Parathyroid adenoma (tissue), 2 donors: ENCODE measurements around the gene ITGAL.
"Not testable (repeated sequence)": the region's sequence is repeated elsewhere in the genome, so short reads cannot be mapped to it uniquely, and the experiment has no call there.

ENCODE experiments used
- H2AFZ ChIP-seq: fragments of 300-600 bp; sonication (generic); one replicate; pipeline ENCODE4 v1.7.0; 2017; ENCODE audit warnings: antibody characterized with exemption, mild to moderate bottlenecking
- H3K27ac ChIP-seq: fragments of 300-600 bp; sonication (generic); one replicate; pipeline ENCODE4 v1.7.0; 2017
- H3K27me3 ChIP-seq: fragments of 300-600 bp; sonication (generic); one replicate; pipeline ENCODE4 v1.7.0; 2017; ENCODE audit warnings: low read length; ENCODE audit not compliant: control insufficient read depth, insufficient read depth
- H3K36me3 ChIP-seq: fragments of 300-600 bp; sonication (generic); one replicate; pipeline ENCODE4 v1.7.0; 2017; ENCODE audit warnings: low read length; ENCODE audit not compliant: control insufficient read depth, insufficient read depth
- H3K4me1 ChIP-seq: fragments of 300-600 bp; sonication (generic); one replicate; pipeline ENCODE4 v1.7.0; 2017; ENCODE audit warnings: control low read depth
- H3K4me2 ChIP-seq: fragments of 300-600 bp; sonication (generic); one replicate; pipeline ENCODE4 v1.7.0; 2017; ENCODE audit warnings: low read length
- H3K4me3 ChIP-seq: fragments of 300-600 bp; sonication (generic); one replicate; pipeline ENCODE4 v1.7.0; 2017; ENCODE audit warnings: low read depth, low read length
- H3K79me2 ChIP-seq: fragments of 300-600 bp; sonication (generic); one replicate; pipeline ENCODE4 v1.7.0; 2017; ENCODE audit warnings: control low read depth
- H3K9ac ChIP-seq: fragments of 300-600 bp; sonication (generic); one replicate; pipeline ENCODE4 v1.7.0; 2017; ENCODE audit warnings: mild to moderate bottlenecking
- H3K9me3 ChIP-seq: fragments of 300-600 bp; sonication (generic); one replicate; pipeline ENCODE4 v1.7.0; 2017; ENCODE audit warnings: low read length; ENCODE audit not compliant: control insufficient read depth
- TF ChIP-seq, protein P1 (sequence below): fragments of 300-600 bp; sonication (generic); IDR thresholded peaks from one replicate; pipeline ENCODE4 v1.7.0; 2017; ENCODE audit warnings: antibody characterized with exemption, mild to moderate bottlenecking
- donor health status: primary hyperparathyroidism.

The ITGAL gene

DNA sequence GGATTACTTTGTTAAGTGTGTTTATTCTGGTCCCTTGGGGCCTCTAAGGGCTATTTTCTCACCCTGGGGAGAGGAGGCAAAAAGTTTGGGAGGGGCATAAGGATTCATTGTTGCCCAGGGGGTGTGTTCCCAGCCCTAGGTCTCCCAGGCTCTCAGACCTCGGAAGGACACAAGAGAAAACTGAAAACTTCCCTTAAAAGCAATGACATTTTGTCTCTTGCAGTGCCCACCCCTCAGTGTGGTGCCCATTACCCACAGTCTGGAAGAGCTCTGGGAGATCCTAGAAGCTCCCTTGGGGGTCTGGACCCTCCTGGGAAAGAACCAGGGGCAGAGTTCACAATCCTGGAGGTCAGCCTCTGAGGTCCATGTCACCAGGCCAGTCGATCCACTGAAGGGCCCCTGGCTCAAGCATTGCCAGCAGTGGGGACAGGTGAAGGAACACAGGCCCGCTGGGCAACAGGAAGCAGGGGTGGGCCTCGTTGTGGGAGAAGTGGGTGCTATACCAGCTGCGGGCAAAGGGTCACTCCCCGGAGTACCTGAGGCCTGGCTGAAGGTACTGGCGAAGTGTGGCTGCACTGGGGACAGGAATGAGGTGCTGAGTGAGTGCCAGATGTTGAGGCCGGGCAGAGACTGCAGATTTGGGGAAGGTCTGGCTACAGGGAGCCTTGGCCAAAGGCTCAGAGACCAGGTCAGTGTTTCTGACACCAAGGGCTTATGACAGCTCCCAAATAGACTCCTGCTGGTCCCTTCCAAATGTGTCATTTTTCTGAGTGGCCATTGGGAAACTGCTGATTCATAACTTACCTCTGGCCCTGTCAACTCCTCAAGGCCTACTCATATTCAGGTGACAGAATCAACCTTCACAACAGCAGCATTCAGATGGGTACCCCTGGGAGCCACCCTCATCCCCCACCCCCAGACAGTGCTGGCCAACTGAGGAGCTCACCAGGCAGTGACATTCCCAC, 66.7 kb downstream of the ITGAL start:
- no peak overlapping the region for H2AFZ ChIP-seq
- no peak overlapping the region for H3K4me2 ChIP-seq
- H3K79me2 ChIP-seq = peaks cover 19% of the 10 kb centered on the region
- H3K27ac ChIP-seq = no peak overlapping the region
- H3K27me3 ChIP-seq = no peaks in the 10 kb centered on the region
- no peaks in the 10 kb centered on the region for H3K36me3 ChIP-seq
- H3K4me3 ChIP-seq = no peak overlapping the region
- no peak overlapping the region for H3K9ac ChIP-seq
- H3K4me1 ChIP-seq = peaks cover 8% of the 10 kb centered on the region
- H3K9me3 ChIP-seq = no peaks in the 10 kb centered on the region
- TF ChIP-seq, protein P1, sequence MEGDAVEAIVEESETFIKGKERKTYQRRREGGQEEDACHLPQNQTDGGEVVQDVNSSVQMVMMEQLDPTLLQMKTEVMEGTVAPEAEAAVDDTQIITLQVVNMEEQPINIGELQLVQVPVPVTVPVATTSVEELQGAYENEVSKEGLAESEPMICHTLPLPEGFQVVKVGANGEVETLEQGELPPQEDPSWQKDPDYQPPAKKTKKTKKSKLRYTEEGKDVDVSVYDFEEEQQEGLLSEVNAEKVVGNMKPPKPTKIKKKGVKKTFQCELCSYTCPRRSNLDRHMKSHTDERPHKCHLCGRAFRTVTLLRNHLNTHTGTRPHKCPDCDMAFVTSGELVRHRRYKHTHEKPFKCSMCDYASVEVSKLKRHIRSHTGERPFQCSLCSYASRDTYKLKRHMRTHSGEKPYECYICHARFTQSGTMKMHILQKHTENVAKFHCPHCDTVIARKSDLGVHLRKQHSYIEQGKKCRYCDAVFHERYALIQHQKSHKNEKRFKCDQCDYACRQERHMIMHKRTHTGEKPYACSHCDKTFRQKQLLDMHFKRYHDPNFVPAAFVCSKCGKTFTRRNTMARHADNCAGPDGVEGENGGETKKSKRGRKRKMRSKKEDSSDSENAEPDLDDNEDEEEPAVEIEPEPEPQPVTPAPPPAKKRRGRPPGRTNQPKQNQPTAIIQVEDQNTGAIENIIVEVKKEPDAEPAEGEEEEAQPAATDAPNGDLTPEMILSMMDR = no peak

DNA sequence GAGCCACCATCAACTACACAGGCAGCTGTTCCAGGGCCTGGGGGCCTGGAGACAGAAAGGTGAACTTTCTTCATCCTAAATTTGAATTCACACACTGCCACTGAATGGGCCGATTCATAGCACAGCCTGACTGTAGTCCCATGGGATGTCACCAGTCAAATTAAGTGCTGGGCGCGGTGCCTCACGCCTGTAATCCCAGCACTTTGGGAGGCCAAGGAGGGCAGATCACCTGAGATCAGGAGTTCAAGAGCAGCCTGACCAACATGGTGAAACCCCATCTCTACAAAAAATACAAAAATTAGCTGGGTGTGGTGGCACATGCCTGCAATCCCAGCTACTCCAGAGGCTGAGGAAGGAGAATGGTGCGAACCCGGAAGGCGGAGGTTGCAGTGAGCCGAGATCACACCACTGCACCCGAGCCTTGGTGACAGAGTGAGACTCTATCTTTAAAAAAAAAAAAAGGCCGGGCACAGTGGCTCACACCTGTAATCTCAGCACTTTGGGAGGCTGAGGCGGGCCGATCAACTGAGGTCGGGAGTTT, 67.5 kb downstream of the ITGAL start:
- H3K4me1 ChIP-seq, H2AFZ ChIP-seq, H3K4me3 ChIP-seq, H3K36me3 ChIP-seq, H3K27ac ChIP-seq, H3K9ac ChIP-seq, H3K9me3 ChIP-seq, H3K4me2 ChIP-seq, H3K27me3 ChIP-seq: not testable (repeated sequence)
- peaks cover 21% of the 10 kb centered on the region for H3K79me2 ChIP-seq

DNA sequence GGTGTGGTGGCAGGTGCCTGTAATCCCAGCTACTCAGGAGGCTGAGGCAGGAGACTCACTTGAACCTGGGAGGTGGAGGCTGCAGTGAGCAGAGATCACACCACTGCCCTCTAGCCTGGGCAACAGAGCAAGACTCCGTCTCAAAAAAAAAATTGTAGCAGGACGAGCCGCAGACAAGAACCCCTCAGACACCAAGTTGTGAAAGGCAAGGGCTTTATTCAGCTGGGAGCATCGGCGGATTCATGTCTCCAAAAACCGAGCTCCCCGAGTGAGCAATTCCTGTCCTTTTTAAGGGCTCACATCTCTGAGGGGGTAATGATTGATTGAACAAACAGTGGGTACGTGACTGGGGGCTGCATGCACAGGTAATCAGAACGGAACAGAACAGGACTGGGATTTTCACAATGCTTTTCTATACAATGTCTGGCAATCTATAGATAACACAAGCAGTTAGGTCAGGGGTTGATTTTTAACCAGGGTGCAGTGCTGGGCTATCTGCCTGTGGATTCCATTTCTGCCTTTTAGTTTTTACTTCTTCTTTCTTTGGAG, 68.4 kb downstream of the ITGAL start:
- H3K27me3 ChIP-seq, H3K27ac ChIP-seq, H3K9me3 ChIP-seq, H3K4me3 ChIP-seq, H3K4me2 ChIP-seq, H3K9ac ChIP-seq, H2AFZ ChIP-seq, H3K4me1 ChIP-seq, H3K36me3 ChIP-seq: not testable (repeated sequence)
- peaks cover 21% of the 10 kb centered on the region for H3K79me2 ChIP-seq

DNA sequence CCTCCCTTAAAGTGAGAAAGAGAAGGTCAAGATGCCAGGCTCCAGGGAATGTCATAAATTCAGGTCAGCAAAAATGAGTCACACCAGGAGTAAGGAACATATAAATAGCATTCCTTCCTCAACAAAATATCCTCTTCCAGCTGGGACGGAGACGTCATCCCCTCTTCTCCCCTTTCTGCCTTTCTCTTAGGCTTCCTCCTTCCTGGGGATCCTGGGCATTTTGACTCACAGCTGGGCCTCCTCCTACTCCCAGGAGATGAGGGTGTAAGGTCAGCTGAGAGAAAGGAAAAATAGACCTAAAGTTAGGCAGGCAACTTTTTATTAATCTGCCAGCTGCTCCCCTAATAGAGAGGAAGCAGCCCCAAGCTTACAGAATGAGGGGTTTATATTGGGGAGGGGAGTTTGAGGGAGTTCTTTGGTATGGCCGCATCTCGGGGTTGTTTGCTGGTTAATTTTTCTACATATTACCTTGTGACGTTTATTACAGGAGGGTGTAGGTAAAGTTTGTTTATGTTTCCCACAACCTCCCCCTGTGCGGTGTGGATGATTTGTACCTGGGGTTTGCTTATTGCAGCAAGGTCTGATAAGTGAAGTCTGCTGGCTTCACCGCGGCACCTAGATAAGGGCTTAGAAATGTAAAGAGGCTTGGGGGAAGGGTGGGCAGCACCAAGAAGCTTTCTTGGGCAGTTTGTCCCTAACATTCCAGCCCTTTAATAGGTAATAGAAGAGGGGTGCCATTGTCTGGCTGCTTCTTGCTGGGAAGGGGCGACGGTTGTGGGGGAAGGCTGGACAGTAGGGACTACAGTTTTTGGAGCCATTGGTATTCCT, 69.2 kb downstream of the ITGAL start:
- Histone ChIP-seq H3K9me3 (no peaks in the 10 kb centered on the region), H2AFZ (no peak overlapping the region), H3K27ac (no peak overlapping the region), H3K9ac (no peak overlapping the region), H3K4me3 (no peak overlapping the region), H3K36me3 (no peaks in the 10 kb centered on the region), H3K4me2 (no peak overlapping the region), H3K79me2 (peaks cover 26% of the 10 kb centered on the region), H3K4me1 (no peaks in the 10 kb centered on the region), H3K27me3 (no peaks in the 10 kb centered on the region)
- TF ChIP-seq, protein P1 = no peak

DNA sequence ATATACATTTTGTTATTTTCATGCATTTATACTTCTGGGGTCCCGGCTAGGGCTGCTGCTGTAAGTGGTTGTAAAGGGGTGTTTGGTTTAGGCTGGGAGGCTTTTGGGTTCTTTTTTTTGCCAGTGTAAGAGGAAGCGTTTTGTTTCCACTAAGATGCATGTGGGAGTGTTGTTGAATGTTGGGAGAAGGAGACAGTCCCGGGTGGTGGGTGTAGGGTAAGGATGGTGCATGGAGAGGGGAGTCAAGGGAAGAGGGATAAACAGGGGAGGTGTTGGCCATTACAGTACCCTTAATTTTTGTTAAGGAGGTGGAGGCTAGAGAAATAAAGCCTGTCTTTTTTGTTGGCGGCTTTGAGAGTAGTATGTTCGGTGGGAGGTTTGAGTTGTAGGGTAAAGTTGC, 70.5 kb downstream of the ITGAL start:
- TF ChIP-seq, protein P1 = no peak
- H2AFZ ChIP-seq = no peak overlapping the region
- H3K79me2 ChIP-seq = peaks cover 26% of the 10 kb centered on the region
- no peak overlapping the region for H3K9ac ChIP-seq
- H3K4me3 ChIP-seq = no peak overlapping the region
- H3K36me3 ChIP-seq = no peaks in the 10 kb centered on the region
- H3K27me3 ChIP-seq = no peaks in the 10 kb centered on the region
- no peaks in the 10 kb centered on the region for H3K4me1 ChIP-seq
- H3K4me2 ChIP-seq = no peak overlapping the region
- H3K9me3 ChIP-seq = no peaks in the 10 kb centered on the region
- H3K27ac ChIP-seq = no peak overlapping the region
